ENCODE measurements around the gene SPACA1.
A peak's percentile ranks its signal among the peaks of the same experiment; 100 is the strongest.
"Not testable (repeated sequence)": the region's sequence is repeated elsewhere in the genome, so short reads cannot be mapped to it uniquely, and the experiment has no call there.

The SPACA1 gene

GRCh38 chr6:88047510-88048150 is at the start of gene SPACA1:
TSS of gene SPACA1 (plus strand) at chr6:88047841. CDS start at chr6:88047906, 65 bp downstream.
- no peak for TF ChIP-seq POLR2A (IDR thresholded peaks at IDR 0.05; ENCODE audit: low read length)
- DNase-seq, result no peak

- no peak for DNase-seq
- TF ChIP-seq GATA1 (IDR thresholded peaks at IDR 0.05; ENCODE audit: low read depth, low read length) (no peak), POLR2A (IDR thresholded peaks at IDR 0.05; ENCODE audit: low read length) (no peak)
These were observed 46.9 kb upstream of the SPACA1 start for GRCh38 chr6:88000713-88001112.

- DNase-seq, result not testable (repeated sequence)
These were observed 46.4 kb upstream of the SPACA1 start for GRCh38 chr6:88001279-88001678.

GRCh38 chr6:88004707-88005106 is 42.9 kb upstream of the SPACA1 start:
- no peak for TF ChIP-seq POLR2A (IDR thresholded peaks at IDR 0.05; ENCODE audit: low read length)
- no peak for DNase-seq

GRCh38 chr6:88006557-88006956 is 41.1 kb upstream of the SPACA1 start:
- no peak for DNase-seq
- TF ChIP-seq POLR2A (IDR thresholded peaks at IDR 0.05; ENCODE audit: low read length), result no peak
- no peak for TF ChIP-seq GATA1 (IDR thresholded peaks at IDR 0.05; ENCODE audit: low read depth, low read length)

GRCh38 chr6:88008411-88008810 is 39.2 kb upstream of the SPACA1 start:
- TF ChIP-seq GATA1 (IDR thresholded peaks at IDR 0.05; ENCODE audit: low read depth, low read length), result no peak
- TF ChIP-seq POLR2A (IDR thresholded peaks at IDR 0.05; ENCODE audit: low read length), result no peak
- no peak for DNase-seq

GRCh38 chr6:88008831-88009231 is 38.8 kb upstream of the SPACA1 start:
- TF ChIP-seq GATA1 (IDR thresholded peaks at IDR 0.05; ENCODE audit: low read depth, low read length) (no peak), POLR2A (IDR thresholded peaks at IDR 0.05; ENCODE audit: low read length) (no peak)
- no peak for DNase-seq

- TF ChIP-seq POLR2A (IDR thresholded peaks at IDR 0.05; ENCODE audit: low read length) (no peak), GATA1 (IDR thresholded peaks at IDR 0.05; ENCODE audit: low read depth, low read length) (no peak)
- no peak for DNase-seq
These were observed 34.6 kb upstream of the SPACA1 start for GRCh38 chr6:88013015-88013414.

- TF ChIP-seq GATA1 (IDR thresholded peaks at IDR 0.05; ENCODE audit: low read depth, low read length), result no peak
- TF ChIP-seq POLR2A (IDR thresholded peaks at IDR 0.05; ENCODE audit: low read length), result no peak
- DNase-seq, result no peak
These were observed 34.1 kb upstream of the SPACA1 start for GRCh38 chr6:88013554-88013953.

GRCh38 chr6:88020439-88020838 is 27.2 kb upstream of the SPACA1 start:
- DNase-seq, result no peak
- TF ChIP-seq GATA1 (IDR thresholded peaks at IDR 0.05; ENCODE audit: low read depth, low read length), result no peak
- TF ChIP-seq POLR2A (IDR thresholded peaks at IDR 0.05; ENCODE audit: low read length), result no peak

GRCh38 chr6:88024696-88025095 is 22.9 kb upstream of the SPACA1 start:
- no peak for DNase-seq
- no peak for TF ChIP-seq GATA1 (IDR thresholded peaks at IDR 0.05; ENCODE audit: low read depth, low read length)
- TF ChIP-seq POLR2A (IDR thresholded peaks at IDR 0.05; ENCODE audit: low read length), result no peak

GRCh38 chr6:88031550-88031949 is 16.1 kb upstream of the SPACA1 start:
- TF ChIP-seq POLR2A (IDR thresholded peaks at IDR 0.05; ENCODE audit: low read length) (no peak), GATA1 (IDR thresholded peaks at IDR 0.05; ENCODE audit: low read depth, low read length) (no peak)
- peak; percentile 2 to 18 for DNase-seq

GRCh38 chr6:88044530-88044929 is 3.1 kb upstream of the SPACA1 start:
- TF ChIP-seq POLR2A (IDR thresholded peaks at IDR 0.05; ENCODE audit: low read length), result no peak
- TF ChIP-seq GATA1 (IDR thresholded peaks at IDR 0.05; ENCODE audit: low read depth, low read length), result no peak
- DNase-seq, result no peak

- DNase-seq, result no peak
- TF ChIP-seq POLR2A (IDR thresholded peaks at IDR 0.05; ENCODE audit: low read length), result no peak
- TF ChIP-seq GATA1 (IDR thresholded peaks at IDR 0.05; ENCODE audit: low read depth, low read length), result no peak
These were observed 2.0 kb upstream of the SPACA1 start for GRCh38 chr6:88045521-88046136.

GRCh38 chr6:88048578-88048977 is 937 bp downstream of the SPACA1 start:
- no peak for DNase-seq
- TF ChIP-seq GATA1 (IDR thresholded peaks at IDR 0.05; ENCODE audit: low read depth, low read length), result no peak
